ENCODE results near the gene TBC1D19.
"Not testable (repeated sequence)": the region's sequence is repeated elsewhere in the genome, so short reads cannot be mapped to it uniquely, and the experiment has no call there.

The TBC1D19 gene

DNA sequence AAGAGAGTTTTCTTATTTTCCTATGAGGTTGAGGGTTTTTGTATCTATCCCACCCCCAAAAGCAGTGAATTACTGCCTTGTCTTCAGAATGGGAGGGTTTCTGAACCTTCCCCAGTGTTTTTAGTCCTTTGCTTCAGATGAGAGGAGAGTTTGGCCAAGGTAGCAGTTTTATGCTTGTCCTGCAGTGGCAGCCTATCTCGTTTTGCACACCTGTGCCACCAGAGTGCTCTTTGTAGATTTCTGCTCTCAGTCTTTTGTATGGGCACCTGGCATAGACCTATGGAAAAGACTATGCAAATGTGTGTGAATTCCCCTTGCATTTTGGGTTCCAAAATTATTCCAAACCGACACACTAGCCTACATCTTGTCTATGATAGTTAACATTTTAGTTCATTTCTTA, 5.8 kb downstream of the TBC1D19 start:
- Histone ChIP-seq H3K4me2 (ENCODE audit: low read length) (no peak overlapping the region), H3K4me3 (ENCODE audit: low read length) (no peak overlapping the region), H4K20me1 (ENCODE audit: insufficient read depth, low read length) (no peaks in the 10 kb centered on the region), H3K9me3 (ENCODE audit: insufficient read depth, low read length) (no peaks in the 10 kb centered on the region), H3K27me3 (ENCODE audit: low read depth, low read length) (no peaks in the 10 kb centered on the region), H2AFZ (ENCODE audit: low read depth, low read length) (no peak overlapping the region), H3K79me2 (ENCODE audit: low read length) (peaks cover under 1% of the 10 kb centered on the region; the same call in 1 of the 2 replicates), H3K27ac (ENCODE audit: low read length) (no peak overlapping the region), H3K4me1 (ENCODE audit: low read length) (peaks cover 2% of the 10 kb centered on the region; the same call in 1 of the 2 replicates), H3K36me3 (replicated peaks; ENCODE audit: low read depth, low read length) (no peaks in the 10 kb centered on the region), H3K9ac (ENCODE audit: low read length) (no peak overlapping the region)
- no peak for TF ChIP-seq EZH2phosphoT487 (IDR thresholded peaks at IDR 0.05; ENCODE audit: low read depth)
- TF ChIP-seq, protein P1, sequence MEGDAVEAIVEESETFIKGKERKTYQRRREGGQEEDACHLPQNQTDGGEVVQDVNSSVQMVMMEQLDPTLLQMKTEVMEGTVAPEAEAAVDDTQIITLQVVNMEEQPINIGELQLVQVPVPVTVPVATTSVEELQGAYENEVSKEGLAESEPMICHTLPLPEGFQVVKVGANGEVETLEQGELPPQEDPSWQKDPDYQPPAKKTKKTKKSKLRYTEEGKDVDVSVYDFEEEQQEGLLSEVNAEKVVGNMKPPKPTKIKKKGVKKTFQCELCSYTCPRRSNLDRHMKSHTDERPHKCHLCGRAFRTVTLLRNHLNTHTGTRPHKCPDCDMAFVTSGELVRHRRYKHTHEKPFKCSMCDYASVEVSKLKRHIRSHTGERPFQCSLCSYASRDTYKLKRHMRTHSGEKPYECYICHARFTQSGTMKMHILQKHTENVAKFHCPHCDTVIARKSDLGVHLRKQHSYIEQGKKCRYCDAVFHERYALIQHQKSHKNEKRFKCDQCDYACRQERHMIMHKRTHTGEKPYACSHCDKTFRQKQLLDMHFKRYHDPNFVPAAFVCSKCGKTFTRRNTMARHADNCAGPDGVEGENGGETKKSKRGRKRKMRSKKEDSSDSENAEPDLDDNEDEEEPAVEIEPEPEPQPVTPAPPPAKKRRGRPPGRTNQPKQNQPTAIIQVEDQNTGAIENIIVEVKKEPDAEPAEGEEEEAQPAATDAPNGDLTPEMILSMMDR (IDR thresholded peaks at IDR 0.05; ENCODE audit: low read depth, low read length): 0 out of 2 replicates have a peak, but pooled peaks have one; percentile 4

DNA sequence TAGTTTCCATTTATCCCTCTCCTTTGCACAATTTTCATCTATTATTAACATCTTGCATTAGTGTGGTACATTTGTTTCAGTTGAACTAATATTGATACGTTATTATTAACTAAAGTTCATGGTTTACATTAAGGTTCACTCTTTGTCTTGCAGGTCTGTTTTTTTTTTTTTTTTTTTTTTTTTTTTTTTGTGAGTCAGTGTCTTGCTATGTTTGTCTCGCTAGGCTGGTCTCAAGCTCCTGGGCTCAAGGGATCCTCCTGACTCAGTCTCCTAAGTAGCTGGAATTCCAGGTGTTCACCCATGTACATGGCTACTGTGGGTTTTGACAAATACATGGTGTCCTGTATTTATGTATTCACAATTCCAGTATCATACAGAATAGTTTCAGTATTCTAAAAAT, 6.8 kb downstream of the TBC1D19 start:
- Histone ChIP-seq H3K27ac (ENCODE audit: low read length) (no peak overlapping the region), H3K9me3 (ENCODE audit: insufficient read depth, low read length) (no peaks in the 10 kb centered on the region), H4K20me1 (ENCODE audit: insufficient read depth, low read length) (no peaks in the 10 kb centered on the region), H3K79me2 (ENCODE audit: low read length) (no peaks in the 10 kb centered on the region), H3K36me3 (replicated peaks; ENCODE audit: low read depth, low read length) (no peaks in the 10 kb centered on the region), H3K4me2 (ENCODE audit: low read length) (no peak overlapping the region), H3K27me3 (ENCODE audit: low read depth, low read length) (no peaks in the 10 kb centered on the region), H3K9ac (ENCODE audit: low read length) (no peak overlapping the region), H3K4me1 (ENCODE audit: low read length) (no peaks in the 10 kb centered on the region), H3K4me3 (ENCODE audit: low read length) (no peak overlapping the region), H2AFZ (ENCODE audit: low read depth, low read length) (no peak overlapping the region)
- TF ChIP-seq, protein P1 (IDR thresholded peaks at IDR 0.05; ENCODE audit: low read depth, low read length): no peak
- no peak for TF ChIP-seq EZH2phosphoT487 (IDR thresholded peaks at IDR 0.05; ENCODE audit: low read depth)

DNA sequence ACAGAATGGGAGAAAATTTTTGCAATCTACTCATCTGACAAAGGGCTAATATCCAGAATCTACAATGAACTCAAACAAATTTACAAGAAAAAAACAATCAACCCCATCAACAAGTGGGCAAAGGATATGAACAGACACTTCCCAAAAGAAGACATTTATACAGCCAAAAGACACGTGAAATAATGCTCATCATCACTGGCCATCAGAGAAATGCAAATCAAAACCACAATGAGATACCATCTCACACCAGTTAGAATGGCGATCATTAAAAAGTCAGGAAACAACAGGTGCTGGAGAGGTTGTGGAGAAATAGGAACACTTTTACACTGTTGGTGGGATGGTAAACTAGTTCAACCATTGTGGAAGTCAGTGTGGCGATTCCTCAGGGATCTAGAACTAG, 9.7 kb downstream of the TBC1D19 start:
- not testable (repeated sequence) for H3K79me2 ChIP-seq (ENCODE audit: low read length)

DNA sequence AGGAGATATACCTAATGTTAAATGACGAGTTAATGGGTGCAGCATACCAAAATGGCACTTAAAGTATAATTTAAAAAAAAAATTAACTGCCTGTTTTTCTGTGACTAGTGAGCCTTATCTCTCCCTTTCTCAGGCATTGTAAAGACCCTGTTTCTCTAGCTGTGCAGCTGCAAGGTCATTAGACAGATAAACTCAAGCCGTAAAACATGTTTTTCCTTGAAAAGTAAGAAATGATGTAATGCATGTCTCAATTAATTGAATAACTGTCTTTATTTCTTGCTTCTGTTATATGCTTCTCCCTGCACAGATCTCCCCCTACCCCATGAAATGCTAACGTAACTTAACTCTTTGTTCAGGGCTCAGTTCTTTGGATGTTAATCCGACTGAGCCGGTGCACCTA, 10.5 kb downstream of the TBC1D19 start:
- Histone ChIP-seq H4K20me1 (ENCODE audit: insufficient read depth, low read length) (no peaks in the 10 kb centered on the region), H3K36me3 (replicated peaks; ENCODE audit: low read depth, low read length) (no peaks in the 10 kb centered on the region), H3K4me2 (ENCODE audit: low read length) (no peak overlapping the region), H3K4me1 (ENCODE audit: low read length) (no peaks in the 10 kb centered on the region), H3K9me3 (ENCODE audit: insufficient read depth, low read length) (no peaks in the 10 kb centered on the region), H2AFZ (ENCODE audit: low read depth, low read length) (no peak overlapping the region), H3K79me2 (ENCODE audit: low read length) (no peaks in the 10 kb centered on the region), H3K27me3 (ENCODE audit: low read depth, low read length) (no peaks in the 10 kb centered on the region), H3K27ac (ENCODE audit: low read length) (no peak overlapping the region), H3K9ac (ENCODE audit: low read length) (no peak overlapping the region), H3K4me3 (ENCODE audit: low read length) (no peak overlapping the region)
- TF ChIP-seq EZH2phosphoT487 (IDR thresholded peaks at IDR 0.05; ENCODE audit: low read depth): no peak
- TF ChIP-seq, protein P1 (IDR thresholded peaks at IDR 0.05; ENCODE audit: low read depth, low read length): no peak

More for the DNA sequence above, 9.7 kb downstream of the TBC1D19 start:
- not testable (repeated sequence) for H3K4me2 ChIP-seq (ENCODE audit: low read length); H3K27me3 ChIP-seq (ENCODE audit: low read depth, low read length); H3K4me1 ChIP-seq (ENCODE audit: low read length); H4K20me1 ChIP-seq (ENCODE audit: insufficient read depth, low read length); H2AFZ ChIP-seq (ENCODE audit: low read depth, low read length); H3K27ac ChIP-seq (ENCODE audit: low read length); H3K36me3 ChIP-seq (replicated peaks; ENCODE audit: low read depth, low read length); H3K9ac ChIP-seq (ENCODE audit: low read length); H3K4me3 ChIP-seq (ENCODE audit: low read length); H3K9me3 ChIP-seq (ENCODE audit: insufficient read depth, low read length)

DNA sequence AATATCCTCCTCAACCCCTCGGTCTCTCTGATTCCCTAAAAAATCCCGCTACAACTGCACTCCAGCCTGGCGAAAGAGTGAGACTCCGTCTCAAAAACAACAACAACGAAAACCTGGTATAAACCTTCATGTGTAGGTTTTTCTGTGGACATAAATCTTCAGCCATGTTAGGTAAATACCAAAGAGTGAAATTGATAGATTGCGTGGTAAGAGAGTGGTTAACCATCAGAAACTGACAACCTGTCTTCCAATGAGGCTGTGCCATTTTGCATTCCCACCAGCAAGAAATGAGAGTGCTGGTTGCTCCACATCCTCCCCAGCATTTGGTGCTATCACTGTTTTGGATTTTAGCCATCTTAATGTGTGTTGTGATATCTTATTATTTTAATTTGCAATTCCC, 10.9 kb downstream of the TBC1D19 start:
- no peaks in the 10 kb centered on the region for H3K4me1 ChIP-seq (ENCODE audit: low read length)
- H3K27ac ChIP-seq (ENCODE audit: low read length): no peak overlapping the region
- H3K4me3 ChIP-seq (ENCODE audit: low read length): no peak overlapping the region
- no peak overlapping the region for H3K4me2 ChIP-seq (ENCODE audit: low read length)
- TF ChIP-seq, protein P1 (IDR thresholded peaks at IDR 0.05; ENCODE audit: low read depth, low read length): no peak
- TF ChIP-seq EZH2phosphoT487 (IDR thresholded peaks at IDR 0.05; ENCODE audit: low read depth): no peak
- H3K36me3 ChIP-seq (replicated peaks; ENCODE audit: low read depth, low read length): no peaks in the 10 kb centered on the region
- H3K27me3 ChIP-seq (ENCODE audit: low read depth, low read length): no peaks in the 10 kb centered on the region
- no peaks in the 10 kb centered on the region for H3K79me2 ChIP-seq (ENCODE audit: low read length)
- no peaks in the 10 kb centered on the region for H4K20me1 ChIP-seq (ENCODE audit: insufficient read depth, low read length)
- H3K9me3 ChIP-seq (ENCODE audit: insufficient read depth, low read length): no peaks in the 10 kb centered on the region
- no peak overlapping the region for H2AFZ ChIP-seq (ENCODE audit: low read depth, low read length)
- H3K9ac ChIP-seq (ENCODE audit: low read length): no peak overlapping the region

Data from OCI-LY3 (cell line).